ENCODE results near the gene RAB5B. TPM values are rescaled to one million over a fixed set of nuclear protein-coding genes. Genes with fewer than 3 reads are reported as not detected.

Gene RAB5B
- total RNA-seq, 1 experiment from 2014 or later = 55.0 TPM

DNA sequence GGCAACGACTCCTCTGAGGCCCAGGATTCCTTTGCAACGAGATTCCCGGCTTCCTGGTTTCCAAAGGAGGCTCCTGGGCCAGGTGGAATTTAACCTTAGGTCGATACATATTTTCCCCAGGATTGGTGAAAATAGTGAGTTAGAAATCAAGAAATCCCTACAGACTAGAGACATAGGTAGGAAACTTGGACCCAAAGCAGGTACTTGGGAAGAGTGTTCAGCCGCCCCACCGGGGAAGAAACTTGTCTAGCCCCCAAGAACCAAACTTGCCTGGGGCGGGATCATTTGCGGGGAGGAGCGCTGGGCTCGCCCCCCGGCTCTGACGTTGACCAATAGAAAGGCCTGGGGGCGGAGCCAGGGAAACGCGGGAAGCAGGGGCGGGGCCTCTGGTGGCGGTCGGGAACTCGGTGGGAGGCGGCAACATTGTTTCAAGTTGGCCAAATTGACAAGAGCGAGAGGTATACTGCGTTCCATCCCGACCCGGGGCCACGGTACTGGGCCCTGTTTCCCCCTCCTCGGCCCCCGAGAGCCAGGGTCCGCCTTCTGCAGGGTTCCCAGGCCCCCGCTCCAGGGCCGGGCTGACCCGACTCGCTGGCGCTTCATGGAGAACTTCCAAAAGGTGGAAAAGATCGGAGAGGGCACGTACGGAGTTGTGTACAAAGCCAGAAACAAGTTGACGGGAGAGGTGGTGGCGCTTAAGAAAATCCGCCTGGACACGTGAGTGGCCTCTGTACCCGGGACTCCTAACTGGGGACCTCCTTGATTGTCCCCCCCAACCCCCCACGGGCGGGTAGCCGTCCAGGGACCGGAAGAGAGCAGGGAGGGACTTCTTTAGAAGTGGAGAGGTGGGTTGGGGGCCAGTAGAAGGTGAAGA is 7.2 kb upstream of the RAB5B start, which contains the start of gene CDK2:
CDK2 (plus strand) TSS at position 423 of the 874 bp plus-strand sequence; CDS start at position 602, 179 bp downstream.
- Mint-ChIP-seq H3K9me3 (no peaks in the 10 kb centered on the region), H3K27me3 (ENCODE audit: low read depth) (no peaks in the 10 kb centered on the region), H3K4me1 (peaks cover 26% of the 10 kb centered on the region), H3K36me3 (peaks cover 15% of the 10 kb centered on the region), H3K27ac (peak within 1 kb of the TSS; percentile 99), H3K4me3 (peak within 1 kb of the TSS; percentile 99)
- ATAC-seq (peak; percentile 89), DNase-seq (ENCODE audit: low spot score) (peak; percentile 97)
- ChIA-PET CTCF (interaction anchor here (0.6 to 1.2 kb wide), 2 partner anchors 27 to 71 kb away, joined by 3 to 4 read pairs; no protein-coding TSS in a partner anchor), POLR2A (no interaction called here)
- TF ChIP-seq ZMAT4 (CRISPR knock-in tag; IDR thresholded peaks at IDR 0.05) (no peak), TCF7 (CRISPR knock-in tag; IDR thresholded peaks at IDR 0.05; ENCODE audit: low read depth) (no peak), PRRX2 (CRISPR knock-in tag; IDR thresholded peaks at IDR 0.05) (no peak), IRF1 (CRISPR knock-in tag; IDR thresholded peaks at IDR 0.05) (no peak), GTF2I (CRISPR knock-in tag; conservative IDR thresholded peaks at IDR 0.05) (no peak), SMAD3 (CRISPR knock-in tag; IDR thresholded peaks at IDR 0.05; ENCODE audit: borderline replicate concordance) (no peak), FOXK1 (CRISPR knock-in tag; IDR thresholded peaks at IDR 0.05) (no peak), NFYB (CRISPR knock-in tag; conservative IDR thresholded peaks at IDR 0.05; ENCODE audit: low read depth) (peak; percentile 74), ZNF532 (CRISPR knock-in tag; IDR thresholded peaks at IDR 0.05; ENCODE audit: borderline replicate concordance) (no peak), ATF6 (CRISPR knock-in tag; IDR thresholded peaks at IDR 0.05) (no peak), ELF4 (CRISPR knock-in tag; IDR thresholded peaks at IDR 0.05; ENCODE audit: low read depth) (no peak), TP53 (CRISPR knock-in tag; IDR thresholded peaks at IDR 0.05) (no peak), SOX15 (CRISPR knock-in tag; IDR thresholded peaks at IDR 0.05) (no peak), USF1 (CRISPR knock-in tag; IDR thresholded peaks at IDR 0.05) (no peak), ZNF219 (CRISPR knock-in tag; IDR thresholded peaks at IDR 0.05; ENCODE audit: borderline replicate concordance) (no peak)
- TF ChIP-seq, protein P1, sequence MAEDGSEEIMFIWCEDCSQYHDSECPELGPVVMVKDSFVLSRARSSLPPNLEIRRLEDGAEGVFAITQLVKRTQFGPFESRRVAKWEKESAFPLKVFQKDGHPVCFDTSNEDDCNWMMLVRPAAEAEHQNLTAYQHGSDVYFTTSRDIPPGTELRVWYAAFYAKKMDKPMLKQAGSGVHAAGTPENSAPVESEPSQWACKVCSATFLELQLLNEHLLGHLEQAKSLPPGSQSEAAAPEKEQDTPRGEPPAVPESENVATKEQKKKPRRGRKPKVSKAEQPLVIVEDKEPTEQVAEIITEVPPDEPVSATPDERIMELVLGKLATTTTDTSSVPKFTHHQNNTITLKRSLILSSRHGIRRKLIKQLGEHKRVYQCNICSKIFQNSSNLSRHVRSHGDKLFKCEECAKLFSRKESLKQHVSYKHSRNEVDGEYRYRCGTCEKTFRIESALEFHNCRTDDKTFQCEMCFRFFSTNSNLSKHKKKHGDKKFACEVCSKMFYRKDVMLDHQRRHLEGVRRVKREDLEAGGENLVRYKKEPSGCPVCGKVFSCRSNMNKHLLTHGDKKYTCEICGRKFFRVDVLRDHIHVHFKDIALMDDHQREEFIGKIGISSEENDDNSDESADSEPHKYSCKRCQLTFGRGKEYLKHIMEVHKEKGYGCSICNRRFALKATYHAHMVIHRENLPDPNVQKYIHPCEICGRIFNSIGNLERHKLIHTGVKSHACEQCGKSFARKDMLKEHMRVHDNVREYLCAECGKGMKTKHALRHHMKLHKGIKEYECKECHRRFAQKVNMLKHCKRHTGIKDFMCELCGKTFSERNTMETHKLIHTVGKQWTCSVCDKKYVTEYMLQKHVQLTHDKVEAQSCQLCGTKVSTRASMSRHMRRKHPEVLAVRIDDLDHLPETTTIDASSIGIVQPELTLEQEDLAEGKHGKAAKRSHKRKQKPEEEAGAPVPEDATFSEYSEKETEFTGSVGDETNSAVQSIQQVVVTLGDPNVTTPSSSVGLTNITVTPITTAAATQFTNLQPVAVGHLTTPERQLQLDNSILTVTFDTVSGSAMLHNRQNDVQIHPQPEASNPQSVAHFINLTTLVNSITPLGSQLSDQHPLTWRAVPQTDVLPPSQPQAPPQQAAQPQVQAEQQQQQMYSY (CRISPR knock-in tag; IDR thresholded peaks at IDR 0.05) = peak; percentile 51; the same call in 1 of the 2 replicates
- TF ChIP-seq, protein P2, sequence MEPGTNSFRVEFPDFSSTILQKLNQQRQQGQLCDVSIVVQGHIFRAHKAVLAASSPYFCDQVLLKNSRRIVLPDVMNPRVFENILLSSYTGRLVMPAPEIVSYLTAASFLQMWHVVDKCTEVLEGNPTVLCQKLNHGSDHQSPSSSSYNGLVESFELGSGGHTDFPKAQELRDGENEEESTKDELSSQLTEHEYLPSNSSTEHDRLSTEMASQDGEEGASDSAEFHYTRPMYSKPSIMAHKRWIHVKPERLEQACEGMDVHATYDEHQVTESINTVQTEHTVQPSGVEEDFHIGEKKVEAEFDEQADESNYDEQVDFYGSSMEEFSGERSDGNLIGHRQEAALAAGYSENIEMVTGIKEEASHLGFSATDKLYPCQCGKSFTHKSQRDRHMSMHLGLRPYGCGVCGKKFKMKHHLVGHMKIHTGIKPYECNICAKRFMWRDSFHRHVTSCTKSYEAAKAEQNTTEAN (CRISPR knock-in tag; IDR thresholded peaks at IDR 0.05) = no peak
- TF ChIP-seq, protein P3, sequence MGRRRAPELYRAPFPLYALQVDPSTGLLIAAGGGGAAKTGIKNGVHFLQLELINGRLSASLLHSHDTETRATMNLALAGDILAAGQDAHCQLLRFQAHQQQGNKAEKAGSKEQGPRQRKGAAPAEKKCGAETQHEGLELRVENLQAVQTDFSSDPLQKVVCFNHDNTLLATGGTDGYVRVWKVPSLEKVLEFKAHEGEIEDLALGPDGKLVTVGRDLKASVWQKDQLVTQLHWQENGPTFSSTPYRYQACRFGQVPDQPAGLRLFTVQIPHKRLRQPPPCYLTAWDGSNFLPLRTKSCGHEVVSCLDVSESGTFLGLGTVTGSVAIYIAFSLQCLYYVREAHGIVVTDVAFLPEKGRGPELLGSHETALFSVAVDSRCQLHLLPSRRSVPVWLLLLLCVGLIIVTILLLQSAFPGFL (CRISPR knock-in tag; IDR thresholded peaks at IDR 0.05; ENCODE audit: borderline replicate concordance) = no peak

All from WTC11 (cell line).